ENCODE results near the gene MRS2. TPM values are rescaled to one million over a fixed set of nuclear protein-coding genes. Genes with fewer than 3 reads are reported as not detected.
"Not testable (repeated sequence)": the region's sequence is repeated elsewhere in the genome, so short reads cannot be mapped to it uniquely, and the experiment has no call there.

MRS2 gene
- total RNA-seq, 1 experiment from 2014 or later = 85.8 TPM

- Histone ChIP-seq H3K4me1 (ENCODE audit: insufficient read depth, low read length) (no peaks in the 10 kb centered on the region), H3K79me1 (ENCODE audit: insufficient read depth, low read depth, low read length, poor library complexity, severe bottlenecking) (no peaks in the 10 kb centered on the region), H3K4ac (ENCODE audit: low read depth, low read length) (no peak overlapping the region), H3K9ac (ENCODE audit: extremely low read depth, insufficient read length, low read length) (no peak overlapping the region), H2AK5ac (ENCODE audit: insufficient read length, low read length) (no peak overlapping the region), H4K20me1 (ENCODE audit: control insufficient read depth, insufficient read depth, insufficient read length) (no peaks in the 10 kb centered on the region), H2BK12ac (ENCODE audit: insufficient read length, low read depth, low read length) (no peak overlapping the region), H2BK5ac (ENCODE audit: insufficient read length, low read length) (no peak overlapping the region), H3K56ac (ENCODE audit: insufficient read length, low read depth, low read length) (no peak overlapping the region), H3K27me3 (ENCODE audit: insufficient read depth, low read length) (peaks cover 4% of the 10 kb centered on the region; the same call in 1 of the 2 replicates), H4K5ac (ENCODE audit: insufficient read length, low read depth, low read length) (no peak overlapping the region), H3K4me2 (ENCODE audit: insufficient read depth, insufficient read length, low read length) (peak overlapping the region; percentile 81), H3T11ph (ENCODE audit: low read length) (no peak overlapping the region), H2BK15ac (ENCODE audit: low read depth, low read length) (no peak overlapping the region), H3K18ac (ENCODE audit: insufficient read length, low read depth, low read length) (peak overlapping the region; percentile 84), H2BK120ac (ENCODE audit: low read depth, low read length, poor library complexity, severe bottlenecking) (no peak overlapping the region), H3K79me2 (ENCODE audit: insufficient read depth, low read length) (no peaks in the 10 kb centered on the region), H3K14ac (ENCODE audit: insufficient read depth, low read length) (peak overlapping the region; percentile 58; the same call in 1 of the 2 replicates), H3K27ac (ENCODE audit: insufficient read length, low read depth, low read length) (no peak overlapping the region), H2BK20ac (ENCODE audit: low read depth, low read length, poor library complexity, severe bottlenecking) (no peak overlapping the region), H4K8ac (replicated peaks; ENCODE audit: insufficient read length, low read depth, low read length) (no peak overlapping the region), H3K23ac (ENCODE audit: insufficient read length, low read depth, low read length) (no peak overlapping the region), H2AFZ (ENCODE audit: low read length) (no peak overlapping the region), H3K23me2 (ENCODE audit: insufficient read length, low read depth, low read length, poor library complexity, severe bottlenecking) (peaks cover 13% of the 10 kb centered on the region), H3K9me3 (ENCODE audit: control insufficient read depth, low read depth, low read length) (no peaks in the 10 kb centered on the region), H4K91ac (ENCODE audit: insufficient read length, low read depth, low read length) (no peak overlapping the region)
- Mint-ChIP-seq H3K4me3 (peak overlapping the region; percentile 75 to 84), H3K4me1 (peaks cover 5 to 9% of the 10 kb centered on the region in 2 experiments; a peak in 2 of 4 replicates), H3K36me3 (ENCODE audit: insufficient read depth in 1 of 3, low read depth in 3 of 3) (peaks cover 0 to 1% (median 0%) of the 10 kb centered on the region in 3 experiments; a peak in 2 of 7 replicates), H3K27ac (peak overlapping the region in 2 of 3 experiments; percentile 36 to 94; a peak in 3 of 7 replicates), H3K9me3 (peaks cover 0 to 2% of the 10 kb centered on the region in 2 experiments; a peak in 1 of 5 replicates), H3K27me3 (ENCODE audit: low read depth) (peaks cover 20% of the 10 kb centered on the region)
- DNase-seq = peak; percentile 93
- no CpG with 5 or more reads among the region's 55 CpGs for WGBS (ENCODE audit: extremely low coverage, insufficient read length, low lambda C conversion rate)
- peak; percentile 99 for TF ChIP-seq CTCF (conservative IDR thresholded peaks at IDR 0.05)
These were observed 42.9 kb upstream of the MRS2 start for GRCh38 chr6:24359640-24360454.

GRCh38 chr6:24362363-24362762 is 40.4 kb upstream of the MRS2 start:
- not testable (repeated sequence) for H3K4me3 Mint-ChIP-seq; H2BK5ac ChIP-seq (ENCODE audit: insufficient read length, low read length); H3K14ac ChIP-seq (ENCODE audit: insufficient read depth, low read length); H3K36me3 Mint-ChIP-seq (ENCODE audit: insufficient read depth in 1 of 3, low read depth in 3 of 3); H3K56ac ChIP-seq (ENCODE audit: insufficient read length, low read depth, low read length); H3K4ac ChIP-seq (ENCODE audit: low read depth, low read length); H3K27me3 ChIP-seq (ENCODE audit: insufficient read depth, low read length); H4K91ac ChIP-seq (ENCODE audit: insufficient read length, low read depth, low read length); H3K4me2 ChIP-seq (ENCODE audit: insufficient read depth, insufficient read length, low read length); H3K23ac ChIP-seq (ENCODE audit: insufficient read length, low read depth, low read length); H2BK12ac ChIP-seq (ENCODE audit: insufficient read length, low read depth, low read length); DNase-seq; H3K27ac ChIP-seq (ENCODE audit: insufficient read length, low read depth, low read length); H4K8ac ChIP-seq (replicated peaks; ENCODE audit: insufficient read length, low read depth, low read length); H2BK20ac ChIP-seq (ENCODE audit: low read depth, low read length, poor library complexity, severe bottlenecking); H3K79me2 ChIP-seq (ENCODE audit: insufficient read depth, low read length); H3K18ac ChIP-seq (ENCODE audit: insufficient read length, low read depth, low read length); H4K20me1 ChIP-seq (ENCODE audit: control insufficient read depth, insufficient read depth, insufficient read length); H2BK15ac ChIP-seq (ENCODE audit: low read depth, low read length); H3K9me3 Mint-ChIP-seq; H2BK120ac ChIP-seq (ENCODE audit: low read depth, low read length, poor library complexity, severe bottlenecking); H4K5ac ChIP-seq (ENCODE audit: insufficient read length, low read depth, low read length); H2AFZ ChIP-seq (ENCODE audit: low read length); H3K4me1 ChIP-seq (ENCODE audit: insufficient read depth, low read length); H3T11ph ChIP-seq (ENCODE audit: low read length); H3K4me1 Mint-ChIP-seq; H3K27ac Mint-ChIP-seq; H2AK5ac ChIP-seq (ENCODE audit: insufficient read length, low read length); H3K9ac ChIP-seq (ENCODE audit: extremely low read depth, insufficient read length, low read length); H3K9me3 ChIP-seq (ENCODE audit: control insufficient read depth, low read depth, low read length); H3K79me1 ChIP-seq (ENCODE audit: insufficient read depth, low read depth, low read length, poor library complexity, severe bottlenecking)
- WGBS (ENCODE audit: extremely low coverage, insufficient read length, low lambda C conversion rate) = no CpG with 5 or more reads among the region's 5 CpGs
- peaks cover 10% of the 10 kb centered on the region for H3K27me3 Mint-ChIP-seq (ENCODE audit: low read depth)
- H3K23me2 ChIP-seq (ENCODE audit: insufficient read length, low read depth, low read length, poor library complexity, severe bottlenecking) = peaks cover 13% of the 10 kb centered on the region

Measured in H9 (cell line).